NT2/D1 (cell line): Measurements from ENCODE around the gene TELO2.

Experiments used
- SUZ12 ChIP-seq: IDR thresholded peaks from 2 replicates; pipeline ENCODE4 v1.6.1; 2011; ENCODE audit not compliant: insufficient read length, insufficient read depth; ENCODE audit errors: extremely low read depth
- YY1 ChIP-seq: IDR thresholded peaks from 2 replicates; pipeline ENCODE4 v1.6.1; 2011; ENCODE audit not compliant: insufficient read length, insufficient read depth
- ZNF274 ChIP-seq: IDR thresholded peaks from 2 replicates; pipeline ENCODE4 v1.6.1; 2011; ENCODE audit warnings: mild to moderate bottlenecking, low read depth, low read length

DNA sequence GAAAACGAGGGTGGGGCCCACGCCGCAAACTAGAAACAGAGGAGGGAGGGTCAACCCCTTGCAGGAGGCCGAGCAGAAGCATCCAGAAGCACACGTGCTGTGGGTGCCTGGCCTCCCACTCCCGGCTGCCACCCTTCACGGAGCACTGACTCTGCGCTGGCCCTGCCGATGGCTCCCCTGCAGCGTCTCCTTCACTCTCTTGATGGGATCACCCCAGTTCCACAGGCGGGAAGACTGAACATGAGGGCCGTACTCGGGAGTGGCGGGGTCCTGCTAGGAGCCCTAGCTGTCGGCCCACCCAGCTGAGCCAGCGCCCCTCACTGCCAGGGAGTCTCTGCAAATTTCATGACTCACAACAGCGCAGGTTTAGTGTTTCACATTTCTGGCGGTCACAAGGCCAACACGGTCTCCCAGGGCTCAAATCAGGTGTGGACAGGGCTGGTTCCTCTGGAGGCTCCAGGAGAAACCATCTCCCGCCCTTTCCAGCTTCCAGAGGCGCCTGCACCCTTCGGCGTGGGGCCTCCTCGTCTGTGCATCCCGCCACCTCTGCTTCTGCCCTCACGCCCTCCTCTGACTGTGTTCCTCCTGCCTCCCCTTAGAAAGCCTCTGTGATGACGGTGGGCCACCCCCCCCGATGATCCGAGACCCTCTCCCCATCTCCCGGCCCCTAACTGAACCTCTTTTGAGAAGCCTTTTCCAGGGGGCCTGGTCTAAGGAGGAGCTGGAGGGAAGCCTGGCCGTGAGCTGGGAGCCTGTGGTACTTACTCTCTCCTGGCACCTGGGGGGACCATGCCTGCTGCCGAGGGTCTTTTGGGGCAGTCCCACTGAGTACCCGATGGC lies 6.4 kb upstream of the TELO2 start:
- no peak for TF ChIP-seq ZNF274
- TF ChIP-seq YY1: no peak
- TF ChIP-seq SUZ12: no peak
